ENCODE measurements around the gene TRPM8.

Gene TRPM8

GRCh38 chr2:233976690-233977294 lies 59.6 kb downstream of the TRPM8 start:
- DNase-seq (ENCODE audit: low spot score): peak; percentile 64
- POLR2A ChIA-PET (ENCODE audit: low non-redundant PET): no interaction called here
- CTCF ChIA-PET: interaction anchor here (1.0 to 1.1 kb wide), 2 partner anchors 156 to 568 kb away, joined by 3 read pairs; no protein-coding TSS in a partner anchor
- TF ChIP-seq, protein P1, sequence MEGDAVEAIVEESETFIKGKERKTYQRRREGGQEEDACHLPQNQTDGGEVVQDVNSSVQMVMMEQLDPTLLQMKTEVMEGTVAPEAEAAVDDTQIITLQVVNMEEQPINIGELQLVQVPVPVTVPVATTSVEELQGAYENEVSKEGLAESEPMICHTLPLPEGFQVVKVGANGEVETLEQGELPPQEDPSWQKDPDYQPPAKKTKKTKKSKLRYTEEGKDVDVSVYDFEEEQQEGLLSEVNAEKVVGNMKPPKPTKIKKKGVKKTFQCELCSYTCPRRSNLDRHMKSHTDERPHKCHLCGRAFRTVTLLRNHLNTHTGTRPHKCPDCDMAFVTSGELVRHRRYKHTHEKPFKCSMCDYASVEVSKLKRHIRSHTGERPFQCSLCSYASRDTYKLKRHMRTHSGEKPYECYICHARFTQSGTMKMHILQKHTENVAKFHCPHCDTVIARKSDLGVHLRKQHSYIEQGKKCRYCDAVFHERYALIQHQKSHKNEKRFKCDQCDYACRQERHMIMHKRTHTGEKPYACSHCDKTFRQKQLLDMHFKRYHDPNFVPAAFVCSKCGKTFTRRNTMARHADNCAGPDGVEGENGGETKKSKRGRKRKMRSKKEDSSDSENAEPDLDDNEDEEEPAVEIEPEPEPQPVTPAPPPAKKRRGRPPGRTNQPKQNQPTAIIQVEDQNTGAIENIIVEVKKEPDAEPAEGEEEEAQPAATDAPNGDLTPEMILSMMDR (conservative IDR thresholded peaks at IDR 0.05; ENCODE audit: low read depth): peak; percentile 54
- H3K27ac ChIP-seq: peak overlapping the region; percentile 63

DNA sequence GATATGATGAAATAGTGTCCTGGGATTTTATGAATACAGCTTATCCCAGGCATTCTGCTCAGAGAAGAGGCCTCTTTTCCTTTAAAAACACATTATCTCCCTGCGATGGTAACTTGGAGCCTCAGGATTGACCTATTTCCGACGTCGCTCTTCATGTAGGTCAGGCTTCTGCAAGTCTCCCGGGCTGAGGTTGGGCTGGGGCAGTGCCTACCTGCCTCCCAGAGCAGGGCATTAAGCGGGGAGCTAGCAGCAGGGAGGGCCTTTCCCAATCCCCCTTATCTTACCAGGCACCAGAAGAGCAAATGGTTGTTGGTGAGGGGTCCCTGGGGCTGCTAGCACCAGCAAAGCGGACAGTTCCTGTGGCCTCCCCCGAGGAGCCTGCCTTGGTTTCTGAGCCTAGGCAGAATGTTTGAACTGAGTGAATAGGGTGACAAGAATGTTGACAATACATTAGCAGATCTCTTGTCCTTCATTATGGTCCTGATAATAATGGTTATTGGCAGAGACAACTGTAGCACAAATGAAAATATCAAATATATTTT lies 60.2 kb downstream of the TRPM8 start:
- TF ChIP-seq, protein P1 (conservative IDR thresholded peaks at IDR 0.05; ENCODE audit: low read depth): no peak
- CTCF ChIA-PET: interaction anchor here (1.0 to 1.1 kb wide), 2 partner anchors 156 to 568 kb away, joined by 3 read pairs; no protein-coding TSS in a partner anchor
- no peak for DNase-seq (ENCODE audit: low spot score)
- H3K27ac ChIP-seq: peak overlapping the region; percentile 63
- POLR2A ChIA-PET (ENCODE audit: low non-redundant PET): no interaction called here

DNA sequence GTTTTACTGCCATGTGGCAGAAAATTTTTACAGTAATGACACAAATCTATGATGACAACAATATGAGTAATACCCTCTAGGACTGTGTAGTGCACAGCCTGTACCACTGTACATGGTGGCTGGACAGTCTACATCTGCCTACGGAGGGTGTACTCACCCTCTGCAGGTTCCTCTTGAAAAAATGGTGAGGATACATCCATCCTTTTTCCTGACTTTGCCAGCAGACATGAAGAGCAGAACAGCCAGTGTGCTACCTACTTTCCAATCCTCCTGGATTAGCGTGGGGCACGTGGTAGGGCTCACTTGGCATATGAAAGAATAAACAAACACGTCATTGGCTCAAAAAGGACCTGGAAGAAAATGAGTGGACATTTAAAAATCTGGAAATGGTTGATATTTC lies 62.6 kb downstream of the TRPM8 start:
- ChIA-PET POLR2A (ENCODE audit: low non-redundant PET) (no interaction called here), CTCF (no interaction called here)
- no peak overlapping the region for H3K27ac ChIP-seq
- TF ChIP-seq, protein P1 (conservative IDR thresholded peaks at IDR 0.05; ENCODE audit: low read depth): no peak
- DNase-seq (ENCODE audit: low spot score): no peak

- no peak overlapping the region for H3K27ac ChIP-seq
- ChIA-PET POLR2A (ENCODE audit: low non-redundant PET) (no interaction called here), CTCF (interaction anchor here (0.6 to 0.8 kb wide), 2 partner anchors 29 to 564 kb away, joined by 3 to 6 read pairs; no protein-coding TSS in a partner anchor)
- TF ChIP-seq, protein P1 (conservative IDR thresholded peaks at IDR 0.05; ENCODE audit: low read depth): no peak
- no peak for DNase-seq (ENCODE audit: low spot score)
Measured at GRCh38 chr2:233980955-233981561, 63.9 kb downstream of the TRPM8 start.

DNA sequence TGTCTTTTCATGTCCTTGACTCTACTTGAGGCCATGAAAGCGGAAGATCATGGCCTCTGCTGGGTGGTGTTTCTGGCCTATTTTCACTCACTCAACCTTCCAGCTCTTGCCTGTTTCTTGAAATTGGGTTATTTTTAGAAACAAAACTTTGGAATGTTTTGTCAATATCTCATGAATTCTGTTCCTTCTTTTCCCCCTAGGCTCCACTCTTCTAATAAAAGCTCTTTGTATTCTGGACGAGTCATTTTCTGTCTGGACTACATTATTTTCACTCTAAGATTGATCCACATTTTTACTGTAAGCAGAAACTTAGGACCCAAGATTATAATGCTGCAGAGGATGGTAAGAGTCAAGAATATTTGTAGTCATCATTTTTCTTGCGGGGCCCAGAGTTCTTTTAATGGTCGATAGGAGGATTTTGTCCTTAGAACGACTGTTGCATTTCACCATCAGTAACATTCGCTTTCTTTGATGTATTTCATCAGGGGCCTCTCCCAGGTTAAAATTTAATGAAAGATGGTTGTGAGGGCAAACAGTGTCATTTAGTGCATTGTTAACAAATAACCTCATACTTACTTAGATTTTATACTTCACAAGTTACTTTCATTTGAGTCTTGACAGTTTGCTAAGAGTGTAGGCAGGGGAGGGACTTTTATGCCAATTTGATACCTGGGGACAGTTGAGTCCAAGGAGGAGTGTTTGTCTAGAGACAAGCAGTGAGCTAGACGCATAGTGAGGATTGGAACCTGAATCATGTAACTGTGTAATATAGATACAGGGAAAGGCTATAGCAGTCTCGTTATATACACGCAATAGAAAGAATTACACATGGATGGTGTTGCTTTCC lies 64.6 kb downstream of the TRPM8 start:
- ChIA-PET CTCF (interaction anchor here (0.6 to 1.1 kb wide), 3 partner anchors 28 to 563 kb away, joined by 3 to 6 read pairs (median 3); no protein-coding TSS in a partner anchor), POLR2A (ENCODE audit: low non-redundant PET) (interaction anchor here (0.6 kb wide), 1 partner anchor 427 kb away, joined by 3 read pairs; no protein-coding TSS in a partner anchor)
- no peak overlapping the region for H3K27ac ChIP-seq
- TF ChIP-seq, protein P1 (conservative IDR thresholded peaks at IDR 0.05; ENCODE audit: low read depth): no peak
- DNase-seq (ENCODE audit: low spot score): no peak
